Body of pancreas (tissue), 4 donors: ENCODE results near the gene GAPVD1.

ENCODE experiments used
- CTCF ChIP-seq, 7 experiments: fragments of 450-650 bp in 4 of 7; fragments of 200-600 bp in 3 of 7; sonication (generic) in 3 of 7; IDR thresholded peaks; one replicate each; pipeline ENCODE4 v1.5.1; 2016 to 2019; ENCODE audit warnings: antibody characterized with exemption in 7 of 7
- POLR2A ChIP-seq, 3 donors: fragments of 450-650 bp; IDR thresholded peaks; one replicate each; pipeline ENCODE4 v1.6.1; 2016; ENCODE audit warnings: antibody characterized with exemption in 3 of 3, mild to moderate bottlenecking in 2 of 3

GRCh38 chr9:125399165-125399564 lies 137.5 kb downstream of the GAPVD1 start:
- TF ChIP-seq CTCF (IDR thresholded peaks at IDR 0.05) = no peak
- no peak for TF ChIP-seq POLR2A (IDR thresholded peaks at IDR 0.05)
